ENCODE data around the gene PATE3. TPM values are rescaled to one million over a fixed set of nuclear protein-coding genes. Genes with fewer than 3 reads are reported as not detected.

PATE3 gene
- total and polyA plus RNA-seq, 2 donors (not counting 1 experiment from before 2014, with no cell fraction given), result not detected

DNA sequence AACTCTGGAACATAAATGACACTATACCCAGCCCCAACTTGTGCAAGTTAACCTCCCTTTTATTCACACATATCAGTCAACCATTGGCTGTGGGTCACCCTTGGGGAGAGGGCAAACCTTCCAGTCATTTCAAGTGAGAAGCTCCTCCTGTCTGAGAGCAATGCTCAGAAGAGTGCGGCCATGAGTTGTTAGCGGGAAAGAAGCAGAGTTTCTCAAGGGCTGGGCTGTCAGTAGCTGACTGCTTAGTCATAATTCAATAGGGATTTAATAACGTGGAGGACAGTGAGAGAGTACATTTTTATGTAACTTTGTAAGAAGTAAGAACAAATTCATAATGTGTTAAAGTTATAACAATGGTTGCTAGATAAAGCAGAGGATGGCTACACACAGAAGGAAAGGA, 14.4 kb upstream of the PATE3 start:
- Mint-ChIP-seq H3K27ac (no peak overlapping the region), H3K9me3 (ENCODE audit: insufficient read depth) (no peaks in the 10 kb centered on the region), H3K4me3 (no peak overlapping the region), H3K27me3 (peaks cover 17% of the 10 kb centered on the region), H3K4me1 (no peaks in the 10 kb centered on the region)
- H3K4me2 ChIP-seq (replicated peaks; ENCODE audit: low read depth, low read length, poor library complexity, severe bottlenecking), result no peak overlapping the region
- H2AFZ ChIP-seq (ENCODE audit: insufficient read depth, low read depth, low read length, poor library complexity, severe bottlenecking), result no peak overlapping the region
- no peaks in the 10 kb centered on the region for H4K20me1 ChIP-seq (ENCODE audit: control insufficient read depth, insufficient read depth, low read length, poor library complexity, severe bottlenecking)
- ChIA-PET CTCF (no interaction called here), POLR2A (no interaction called here)
- intact Hi-C loops (cut with micrococcal nuclease), result no loop called here
- no peak overlapping the region for H3K9ac ChIP-seq (ENCODE audit: low read length)
- H3K36me3 ChIP-seq (replicated peaks in 1 of 2; ENCODE audit: control extremely low read depth in 1 of 2, control insufficient read depth in 1 of 2, extremely low read depth in 1 of 2, insufficient read depth in 2 of 2, low read length in 1 of 2), result no peaks in the 10 kb centered on the region
- H3K27me3 ChIP-seq (replicated peaks in 1 of 4; ENCODE audit: control extremely low read depth in 1 of 4, control insufficient read depth in 3 of 4, insufficient read depth in 4 of 4, low read length in 3 of 4), result no peaks in the 10 kb centered on the region
- no peaks in the 10 kb centered on the region for H3K9me3 ChIP-seq (ENCODE audit: control extremely low read depth in 1 of 3, control insufficient read depth in 2 of 3, insufficient read depth in 1 of 3, low read length in 2 of 3)
- DNase-seq (no peak), ATAC-seq (ENCODE audit: low read depth) (no peak)
- TF ChIP-seq, protein P1, sequence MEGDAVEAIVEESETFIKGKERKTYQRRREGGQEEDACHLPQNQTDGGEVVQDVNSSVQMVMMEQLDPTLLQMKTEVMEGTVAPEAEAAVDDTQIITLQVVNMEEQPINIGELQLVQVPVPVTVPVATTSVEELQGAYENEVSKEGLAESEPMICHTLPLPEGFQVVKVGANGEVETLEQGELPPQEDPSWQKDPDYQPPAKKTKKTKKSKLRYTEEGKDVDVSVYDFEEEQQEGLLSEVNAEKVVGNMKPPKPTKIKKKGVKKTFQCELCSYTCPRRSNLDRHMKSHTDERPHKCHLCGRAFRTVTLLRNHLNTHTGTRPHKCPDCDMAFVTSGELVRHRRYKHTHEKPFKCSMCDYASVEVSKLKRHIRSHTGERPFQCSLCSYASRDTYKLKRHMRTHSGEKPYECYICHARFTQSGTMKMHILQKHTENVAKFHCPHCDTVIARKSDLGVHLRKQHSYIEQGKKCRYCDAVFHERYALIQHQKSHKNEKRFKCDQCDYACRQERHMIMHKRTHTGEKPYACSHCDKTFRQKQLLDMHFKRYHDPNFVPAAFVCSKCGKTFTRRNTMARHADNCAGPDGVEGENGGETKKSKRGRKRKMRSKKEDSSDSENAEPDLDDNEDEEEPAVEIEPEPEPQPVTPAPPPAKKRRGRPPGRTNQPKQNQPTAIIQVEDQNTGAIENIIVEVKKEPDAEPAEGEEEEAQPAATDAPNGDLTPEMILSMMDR (IDR thresholded peaks at IDR 0.05), result no peak
- no peak for TF ChIP-seq EZH2 (IDR thresholded peaks at IDR 0.05; ENCODE audit: borderline replicate concordance, insufficient read depth, low read depth, low read length, poor library complexity, severe bottlenecking)
- H3K4me3 ChIP-seq (ENCODE audit: control extremely low read depth in 1 of 5, extremely low read depth in 1 of 5, insufficient read depth in 1 of 5, low read depth in 2 of 5, low read length in 4 of 5), result no peak overlapping the region
- H3K4me1 ChIP-seq (ENCODE audit: control insufficient read depth in 2 of 2, insufficient read depth in 2 of 2, low read length in 2 of 2), result no peaks in the 10 kb centered on the region
- no peak overlapping the region for H3K27ac ChIP-seq (ENCODE audit: low read length in 2 of 2)
- 100% methylated on average over 2 of the region's 3 CpGs for WGBS (ENCODE audit: insufficient coverage)
- H3K79me2 ChIP-seq (ENCODE audit: control insufficient read depth, insufficient read depth, low read length), result no peaks in the 10 kb centered on the region

- no peak for TF ChIP-seq EZH2 (IDR thresholded peaks at IDR 0.05; ENCODE audit: borderline replicate concordance, insufficient read depth, low read depth, low read length, poor library complexity, severe bottlenecking)
- TF ChIP-seq, protein P1 (IDR thresholded peaks at IDR 0.05), result no peak
- Mint-ChIP-seq H3K4me3 (no peak overlapping the region), H3K27me3 (peaks cover 27% of the 10 kb centered on the region), H3K4me1 (no peaks in the 10 kb centered on the region), H3K27ac (no peak overlapping the region), H3K9me3 (ENCODE audit: insufficient read depth) (no peaks in the 10 kb centered on the region)
- Histone ChIP-seq H3K79me2 (ENCODE audit: control insufficient read depth, insufficient read depth, low read length) (no peaks in the 10 kb centered on the region), H3K27ac (ENCODE audit: low read length in 2 of 2) (no peak overlapping the region), H3K9me3 (ENCODE audit: control extremely low read depth in 1 of 3, control insufficient read depth in 2 of 3, insufficient read depth in 1 of 3, low read length in 2 of 3) (no peaks in the 10 kb centered on the region), H3K4me2 (replicated peaks; ENCODE audit: low read depth, low read length, poor library complexity, severe bottlenecking) (no peak overlapping the region), H3K9ac (ENCODE audit: low read length) (no peak overlapping the region), H3K27me3 (replicated peaks in 1 of 4; ENCODE audit: control extremely low read depth in 1 of 4, control insufficient read depth in 3 of 4, insufficient read depth in 4 of 4, low read length in 3 of 4) (no peaks in the 10 kb centered on the region), H3K4me1 (ENCODE audit: control insufficient read depth in 2 of 2, insufficient read depth in 2 of 2, low read length in 2 of 2) (no peaks in the 10 kb centered on the region), H4K20me1 (ENCODE audit: control insufficient read depth, insufficient read depth, low read length, poor library complexity, severe bottlenecking) (no peaks in the 10 kb centered on the region), H2AFZ (ENCODE audit: insufficient read depth, low read depth, low read length, poor library complexity, severe bottlenecking) (no peak overlapping the region), H3K4me3 (ENCODE audit: control extremely low read depth in 1 of 5, extremely low read depth in 1 of 5, insufficient read depth in 1 of 5, low read depth in 2 of 5, low read length in 4 of 5) (no peak overlapping the region), H3K36me3 (replicated peaks in 1 of 2; ENCODE audit: control extremely low read depth in 1 of 2, control insufficient read depth in 1 of 2, extremely low read depth in 1 of 2, insufficient read depth in 2 of 2, low read length in 1 of 2) (no peaks in the 10 kb centered on the region)
- no CpG with 5 or more reads among the region's 5 CpGs for WGBS (ENCODE audit: insufficient coverage)
- CTCF ChIA-PET, result no interaction called here
- POLR2A ChIA-PET, result no interaction called here
- intact Hi-C loops (cut with micrococcal nuclease), result no loop called here
- ATAC-seq (ENCODE audit: low read depth) (no peak), DNase-seq (no peak)
Observed at GRCh38 chr11:125777309-125777708, 10.6 kb upstream of the PATE3 start.

Measured in B cell (primary cell).